ENCODE results near the gene TPM2.

The TPM2 gene

DNA sequence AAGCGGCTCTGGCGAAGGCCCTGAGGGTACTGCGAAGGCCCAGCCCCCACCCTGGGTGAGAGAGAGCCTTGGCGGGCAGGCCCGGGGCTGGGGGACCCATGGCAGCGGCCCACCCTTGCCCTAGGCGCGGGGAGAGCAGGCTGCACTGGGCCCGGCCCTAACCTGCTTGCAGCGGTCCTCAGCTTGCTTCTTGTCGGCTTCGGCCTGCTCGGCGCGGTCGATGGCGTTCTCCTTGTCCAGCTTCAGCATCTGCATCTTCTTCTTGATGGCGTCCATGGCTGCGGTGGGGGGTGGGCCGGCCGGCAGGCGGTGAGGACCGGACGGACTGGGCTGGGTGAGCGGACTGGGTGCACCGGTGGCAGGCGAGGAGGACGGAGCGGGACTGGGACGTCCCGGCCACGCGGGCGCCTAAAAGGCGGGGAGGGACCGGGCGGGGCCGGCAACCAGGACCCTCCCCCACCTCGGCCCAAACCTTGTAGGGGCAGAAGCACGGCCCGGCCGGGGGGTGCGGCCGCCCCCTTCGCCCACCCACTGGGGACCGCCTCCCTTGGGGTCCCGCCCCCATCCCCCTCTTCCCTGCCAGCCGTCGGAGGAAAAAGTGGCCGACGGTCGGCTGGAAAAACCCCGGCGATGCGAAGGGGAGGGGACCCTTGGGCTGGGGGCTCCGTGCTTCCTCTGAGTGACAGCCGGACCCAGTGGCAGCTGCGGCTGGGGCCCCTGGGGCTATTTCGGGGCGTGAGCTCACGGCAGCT lies at the start of gene TPM2:
TPM2 (minus strand) TSS at position 384 of the 752 bp plus-strand sequence; CDS start at position 276, 108 bp downstream.
- no peak for DNase-seq

GRCh38 chr9:35738924-35739323 lies 49.2 kb upstream of the TPM2 start:
- DNase-seq = no peak

DNA sequence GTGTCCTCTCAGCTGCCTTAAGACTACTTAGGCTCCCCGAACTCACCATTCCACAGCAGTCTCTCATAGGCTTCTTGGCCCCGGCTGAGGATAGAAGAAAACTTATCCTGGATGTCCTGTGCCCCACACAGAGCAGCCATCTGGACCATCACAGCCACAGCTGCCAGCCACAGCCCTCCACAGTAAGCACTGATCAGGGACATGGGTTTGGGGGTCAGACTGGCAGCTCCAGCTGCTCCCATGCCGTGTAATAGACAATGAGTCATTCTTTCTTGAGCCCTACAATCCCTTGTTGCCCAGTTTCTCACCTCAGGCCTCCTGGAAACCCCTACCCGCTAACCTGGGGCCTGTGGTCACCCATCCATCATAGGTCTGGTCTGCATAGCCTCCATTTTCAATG lies 48.5 kb upstream of the TPM2 start:
- no peak for DNase-seq

DNA sequence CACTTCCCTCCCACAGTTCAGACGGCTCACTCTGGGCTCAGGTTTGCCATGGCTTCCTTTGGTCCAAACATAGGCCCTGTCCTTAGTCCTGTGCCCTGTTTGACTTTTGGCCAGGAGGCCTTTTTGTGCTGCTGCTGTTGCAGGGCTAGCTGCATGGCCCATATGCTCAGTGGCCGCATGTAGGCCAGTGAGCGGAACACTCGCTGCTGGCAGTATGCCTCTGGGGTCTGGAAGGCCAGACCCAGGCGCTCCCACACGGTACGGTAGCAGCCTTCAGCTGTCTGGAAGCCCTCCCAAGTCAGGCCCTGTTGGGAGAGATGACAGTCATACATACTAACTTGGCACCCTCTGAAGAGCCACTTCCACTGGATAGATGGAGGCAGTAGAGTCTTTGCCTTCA lies 47.4 kb upstream of the TPM2 start:
- DNase-seq = no peak

DNA sequence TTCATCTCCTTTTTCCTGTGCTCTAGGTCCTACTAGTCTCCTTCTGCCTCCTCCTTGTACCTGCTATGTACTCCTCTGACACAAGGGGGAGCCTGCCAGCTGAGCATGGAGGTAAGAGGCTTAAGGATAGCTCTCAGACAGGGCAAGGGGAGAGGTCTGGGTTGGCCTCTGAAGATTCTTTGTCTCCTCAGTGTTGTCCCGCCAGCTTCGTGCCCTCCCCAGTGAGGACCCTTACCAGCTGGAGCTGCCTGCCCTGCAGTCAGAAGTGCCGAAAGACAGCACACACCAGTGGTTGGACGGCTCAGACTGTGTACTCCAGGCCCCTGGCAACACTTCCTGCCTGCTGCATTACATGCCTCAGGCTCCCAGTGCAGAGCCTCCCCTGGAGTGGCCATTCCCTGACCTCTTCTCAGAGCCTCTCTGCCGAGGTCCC lies 46.5 kb upstream of the TPM2 start:
- DNase-seq = peak; percentile 50 to 67

- no peak for DNase-seq
Observed at GRCh38 chr9:35734096-35734495, 44.4 kb upstream of the TPM2 start.

DNA sequence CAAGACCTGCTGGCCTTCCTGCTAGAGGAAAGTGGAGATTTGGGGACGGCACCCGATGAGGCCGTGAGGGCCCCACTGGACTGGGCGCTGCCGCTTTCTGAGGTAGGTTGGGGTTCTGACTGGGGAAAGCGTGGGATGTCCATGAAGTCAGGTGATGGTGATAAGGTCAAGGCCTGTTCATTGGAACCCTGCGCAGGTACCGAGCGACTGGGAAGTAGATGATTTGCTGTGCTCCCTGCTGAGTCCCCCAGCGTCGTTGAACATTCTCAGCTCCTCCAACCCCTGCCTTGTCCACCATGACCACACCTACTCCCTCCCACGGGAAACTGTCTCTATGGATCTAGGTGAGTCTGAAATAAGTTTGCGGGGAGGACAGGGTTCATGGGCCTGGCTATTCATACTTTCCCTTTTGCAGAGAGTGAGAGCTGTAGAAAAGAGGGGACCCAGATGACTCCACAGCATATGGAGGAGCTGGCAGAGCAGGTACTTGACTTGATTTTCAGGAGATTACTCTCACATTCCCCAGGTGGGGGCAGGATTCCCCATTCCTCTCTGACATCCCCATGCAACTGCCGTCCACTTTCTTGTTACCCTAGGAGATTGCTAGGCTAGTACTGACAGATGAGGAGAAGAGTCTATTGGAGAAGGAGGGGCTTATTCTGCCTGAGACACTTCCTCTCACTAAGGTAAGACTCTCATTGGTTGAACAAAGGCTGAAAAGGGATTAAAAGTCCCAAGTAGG lies 43.2 kb upstream of the TPM2 start:
- peak; percentile 13 to 25 for DNase-seq

- DNase-seq = peak; percentile 91 to 96
Observed at GRCh38 chr9:35732185-35732799, 42.6 kb upstream of the TPM2 start, which contains the start of the genes CREB3 and TLN1. Gene CREB3 (plus strand): TSS chr9:35732666. CDS start chr9:35732773, 107 bp downstream. Gene TLN1 (minus strand): TSS chr9:35732195. CDS start chr9:35725694, 6,501 bp downstream.

GRCh38 chr9:35731415-35732184 lies 41.9 kb upstream of the TPM2 start:
- DNase-seq = no peak

DNA sequence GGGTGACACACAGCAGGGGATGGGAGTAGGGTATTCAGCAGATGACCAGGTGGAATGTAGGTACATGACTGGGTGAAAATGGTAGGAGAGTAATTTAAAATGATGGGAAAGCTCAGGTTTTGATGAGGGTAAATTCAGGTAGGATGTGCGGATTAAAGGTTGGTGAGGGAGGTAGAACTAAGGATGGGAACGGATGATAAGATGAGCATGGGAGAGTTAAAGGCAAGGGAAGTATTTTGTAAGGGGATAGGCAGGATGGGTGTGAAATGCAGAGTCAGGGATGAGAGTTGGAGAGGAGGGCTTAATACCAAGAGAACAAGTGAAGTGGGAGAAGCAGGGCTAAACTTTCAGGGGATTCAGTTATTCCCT lies 40.7 kb upstream of the TPM2 start:
- DNase-seq = no peak

- DNase-seq = no peak
Observed at GRCh38 chr9:35729700-35730485, 40.2 kb upstream of the TPM2 start.

DNA sequence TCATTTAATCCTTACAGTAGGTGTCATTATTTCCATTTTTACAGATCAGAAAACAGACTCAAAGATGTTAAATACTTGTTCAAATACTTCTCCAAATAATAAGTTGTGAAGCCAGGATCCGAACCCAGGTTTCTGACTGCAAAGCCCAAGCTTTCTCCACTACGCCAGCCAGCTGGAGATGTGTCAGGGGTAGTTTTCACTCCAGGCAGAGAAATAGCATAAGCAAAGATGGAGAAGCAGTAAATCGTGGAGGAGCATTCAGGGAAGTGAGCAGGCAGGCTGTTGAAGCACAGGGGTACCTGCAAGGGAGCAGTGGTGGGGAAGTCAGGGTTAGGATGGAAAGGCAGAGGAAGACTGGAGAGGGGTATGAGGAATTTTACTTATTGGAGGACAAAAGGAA lies 39.4 kb upstream of the TPM2 start:
- DNase-seq = no peak

DNA sequence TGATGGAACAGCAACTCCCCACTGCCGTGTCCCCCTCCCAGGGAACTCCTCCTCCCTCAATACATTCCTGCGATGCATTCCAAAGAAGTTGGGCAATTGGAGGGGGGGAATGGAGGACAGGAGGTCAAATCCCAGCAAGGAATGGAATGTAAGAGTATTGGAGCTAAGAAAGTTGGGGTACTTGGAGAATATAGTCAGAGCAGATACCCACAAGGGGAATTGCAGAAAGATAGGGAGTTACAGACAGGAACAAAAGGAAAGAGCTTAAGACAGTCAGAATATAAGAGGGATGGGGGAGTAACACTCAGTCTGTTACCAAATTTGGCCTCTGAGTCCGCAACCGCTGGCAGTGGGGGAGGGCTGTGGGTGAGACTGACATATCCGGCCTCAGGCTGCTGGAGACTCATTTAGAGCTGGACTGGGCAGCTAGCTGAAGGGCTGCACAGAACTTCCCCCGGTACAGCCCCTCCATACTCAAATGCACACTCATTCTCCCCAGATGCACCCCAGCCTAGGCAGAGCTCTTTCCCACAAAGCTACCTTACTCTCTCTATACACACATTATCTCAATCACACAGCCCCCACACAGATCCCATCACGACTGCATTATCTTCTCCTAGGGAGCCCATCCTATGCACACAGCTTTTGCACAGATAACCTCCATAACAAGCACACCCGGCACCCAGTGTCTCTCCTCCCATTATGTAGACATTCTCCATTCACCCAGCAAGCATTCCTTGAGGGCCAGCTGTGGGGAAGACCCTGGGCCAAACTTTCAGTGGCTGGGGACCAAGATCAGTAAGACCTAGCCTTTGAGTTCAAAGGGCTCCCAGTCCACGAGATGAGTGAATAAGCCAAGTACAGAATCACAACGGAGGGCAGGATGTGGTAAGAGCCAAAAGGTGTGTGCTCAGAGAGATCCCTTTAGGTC lies 38.6 kb upstream of the TPM2 start:
- DNase-seq = peak; percentile 17 to 24

- DNase-seq = no peak
Observed at GRCh38 chr9:35727676-35728040, 37.9 kb upstream of the TPM2 start.

DNA sequence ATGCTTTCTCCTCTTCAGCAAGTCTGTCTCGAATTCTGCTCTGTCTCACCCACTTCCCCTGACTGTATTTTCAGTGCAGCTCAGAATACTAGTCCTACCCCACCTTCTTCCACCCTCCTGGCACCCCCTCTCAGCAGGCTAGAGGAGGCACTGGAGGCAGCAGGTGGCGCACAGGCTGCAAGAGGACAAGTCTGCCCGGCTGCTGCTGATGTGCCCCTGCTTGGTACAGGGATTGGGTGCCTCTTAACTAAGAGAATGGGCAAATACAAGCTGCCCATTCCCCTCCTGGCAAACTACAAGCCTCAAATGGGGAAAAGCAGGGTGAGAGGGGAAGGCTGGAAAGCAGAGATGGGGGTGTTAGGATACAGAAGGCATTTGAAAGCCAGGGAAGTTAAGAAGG lies 37.2 kb upstream of the TPM2 start:
- peak; percentile 16 to 21 for DNase-seq

DNA sequence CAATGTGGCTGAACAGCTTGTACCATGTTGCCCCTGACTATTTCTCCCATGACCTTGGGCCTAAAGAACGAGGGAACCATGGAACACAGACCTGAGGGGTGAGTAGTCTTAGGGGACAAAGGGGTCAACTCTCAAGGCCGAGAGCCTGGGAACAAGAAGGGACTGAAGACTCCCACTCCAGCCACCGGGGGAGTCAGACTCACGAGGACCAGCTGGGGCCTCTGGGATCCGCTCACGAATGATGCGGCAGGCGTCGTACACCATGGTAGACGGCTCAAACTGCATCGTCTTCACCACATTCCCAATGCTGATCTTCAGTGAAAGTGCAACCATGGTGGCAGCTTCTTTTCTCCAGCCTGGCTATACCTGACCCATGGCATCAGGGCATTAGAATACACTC lies 35.6 kb upstream of the TPM2 start:
- DNase-seq = no peak

DNA sequence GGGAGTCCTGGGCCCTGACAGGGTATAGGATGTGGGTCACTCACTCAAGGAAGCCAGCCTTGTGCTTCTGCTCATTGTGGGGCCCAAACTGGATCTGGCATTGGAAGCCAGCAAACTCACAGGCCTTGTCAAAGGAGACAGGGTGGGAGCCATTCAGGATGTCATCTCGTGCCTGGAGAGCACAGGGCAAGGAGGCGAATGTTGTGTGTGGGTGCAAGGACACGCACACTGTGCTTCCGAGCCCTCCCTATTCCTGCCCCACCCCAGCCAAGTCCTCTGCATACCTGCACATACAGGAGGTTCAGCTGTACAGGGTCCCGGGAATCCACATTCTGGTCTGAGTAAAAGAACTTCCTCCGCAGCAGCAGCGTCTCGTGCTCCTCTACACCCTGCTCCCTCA lies 34.2 kb upstream of the TPM2 start:
- no peak for DNase-seq

- DNase-seq = no peak
Observed at GRCh38 chr9:35723426-35723825, 33.7 kb upstream of the TPM2 start.

GRCh38 chr9:35719546-35719945 lies 29.8 kb upstream of the TPM2 start:
- no peak for DNase-seq

DNA sequence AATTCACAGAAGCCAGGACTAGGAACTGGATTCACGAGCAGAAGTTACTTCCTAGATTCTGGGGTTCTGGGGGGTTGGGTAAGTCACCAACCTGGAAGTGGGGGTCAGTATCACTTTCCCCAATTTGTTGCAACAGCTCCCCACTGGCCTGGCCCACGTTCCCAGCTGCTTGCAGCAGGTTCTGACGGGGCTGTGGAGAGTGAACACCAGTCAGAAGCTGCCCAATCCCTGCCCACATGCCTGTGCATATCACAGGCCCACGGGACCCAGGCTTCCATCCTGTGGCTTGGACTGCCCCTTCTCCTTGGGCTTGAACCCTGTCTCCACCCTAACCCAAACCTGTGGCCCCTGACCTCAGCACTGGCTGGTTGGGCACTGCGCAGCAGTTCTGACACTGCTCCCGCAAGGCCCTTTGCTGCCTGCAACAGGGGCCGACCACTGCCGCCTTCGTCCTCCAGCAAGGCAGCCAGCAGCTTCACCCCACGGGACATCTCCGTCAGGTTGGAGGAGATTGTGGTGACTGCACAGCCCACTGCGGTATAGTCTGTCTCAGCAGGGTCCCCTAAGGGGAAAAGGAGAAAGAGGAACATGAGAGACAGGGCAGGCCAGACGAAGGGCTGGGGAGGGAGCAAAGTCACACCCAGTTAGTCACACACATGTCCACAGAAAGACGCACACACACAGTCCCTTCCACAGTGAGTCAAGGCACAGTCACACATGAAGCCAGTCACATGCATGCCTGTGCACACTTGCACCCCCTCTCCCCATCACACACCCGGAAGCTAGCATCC lies 29.2 kb upstream of the TPM2 start:
- DNase-seq = no peak

Measured in stimulated activated CD4-positive, alpha-beta T cell treated with anti-CD3 and anti-CD28 coated beads, Interleukin-4, amount 100 ng/mL, for 4 hours (primary cell).